HG02678 (cell line): ENCODE results near the gene IRF2BP2.
A peak's percentile ranks its signal among the peaks of the same experiment; 100 is the strongest.

ENCODE experiments used
- ATAC-seq: cut with Tn5 transposase; IDR thresholded peaks from one replicate; pipeline ENCODE4 v1.9.1; 2021; ENCODE audit warnings: mild to moderate bottlenecking, moderate library complexity; ENCODE audit not compliant: unreplicated experiment

The IRF2BP2 gene

GRCh38 chr1:234614081-234614489 is 4.1 kb upstream of the IRF2BP2 start:
- no peak for ATAC-seq

- no peak for ATAC-seq
Observed at GRCh38 chr1:234613128-234613875, 3.3 kb upstream of the IRF2BP2 start.

GRCh38 chr1:234612352-234613127 is 2.6 kb upstream of the IRF2BP2 start:
- peak; percentile 26 for ATAC-seq

- no peak for ATAC-seq
Observed at GRCh38 chr1:234611847-234612351, 1.9 kb upstream of the IRF2BP2 start.

GRCh38 chr1:234611225-234611846 is 1.4 kb upstream of the IRF2BP2 start:
- ATAC-seq: peak; percentile 25

GRCh38 chr1:234610666-234611224 is 767 bp upstream of the IRF2BP2 start:
- ATAC-seq: peak; percentile 55

GRCh38 chr1:234609691-234610042 is 311 bp downstream of the IRF2BP2 start:
- ATAC-seq: no peak

GRCh38 chr1:234608911-234609690 is 877 bp downstream of the IRF2BP2 start:
- no peak for ATAC-seq

- peak; percentile 18 for ATAC-seq
Observed at GRCh38 chr1:234608025-234608910, 1.7 kb downstream of the IRF2BP2 start.

- no peak for ATAC-seq
Observed at GRCh38 chr1:234607109-234608024, 2.6 kb downstream of the IRF2BP2 start.

GRCh38 chr1:234606784-234607108 is 3.2 kb downstream of the IRF2BP2 start:
- no peak for ATAC-seq

- no peak for ATAC-seq
Observed at GRCh38 chr1:234605983-234606783, 3.8 kb downstream of the IRF2BP2 start.

GRCh38 chr1:234605399-234605982 is 4.5 kb downstream of the IRF2BP2 start:
- ATAC-seq: no peak

- no peak for ATAC-seq
Observed at GRCh38 chr1:234604495-234605398, 5.2 kb downstream of the IRF2BP2 start.

GRCh38 chr1:234603221-234604204 is 6.5 kb downstream of the IRF2BP2 start:
- no peak for ATAC-seq
